Lower leg skin (tissue), 4 donors: ENCODE measurements around the gene TAOK3. TPM values are rescaled to one million over a fixed set of nuclear protein-coding genes. Genes with fewer than 3 reads are reported as not detected.

Experiments used
- DNase-seq, 2 donors: peaks; one replicate each; pipeline ENCODE4 v3.0.0-alpha.2; 2019; ENCODE audit warnings: low spot score in 2 of 2
- H3K4me3 ChIP-seq: fragments of 200-600 bp; sonication (generic); 2 replicates; pipeline ENCODE4 v1.5.1; 2017; ENCODE audit warnings: mild to moderate bottlenecking, low read depth; ENCODE audit not compliant: poor library complexity, severe bottlenecking
- CTCF ChIP-seq, 3 donors: fragments of 450-650 bp; IDR thresholded peaks; one replicate each; pipeline ENCODE4 v1.5.1; 2016; ENCODE audit warnings: antibody characterized with exemption in 3 of 3, mild to moderate bottlenecking in 3 of 3, moderate library complexity in 2 of 3
- POLR2A ChIP-seq, 2 donors: fragments of 450-650 bp; IDR thresholded peaks; one replicate each; pipeline ENCODE4 v1.6.1; 2016 to 2017; ENCODE audit warnings: antibody characterized with exemption in 2 of 2, mild to moderate bottlenecking in 1 of 2, moderate library complexity in 1 of 2
- WGBS, 2 donors: methylation state at CpG; one replicate each; pipeline ENCODE4 v1.1.5; 2018; 5-methylcytosine and 5-hydroxymethylcytosine counted together
- intact Hi-C: fragments of 100-400 bp; cut with DNase I; formaldehyde crosslinking; loops from one replicate; pipeline ENCODE4 v1.15.0; 2023; ENCODE audit warnings: low total_unique reads
- total RNA-seq, 4 donors: library from RNA; depleted of rRNA; stranded (reverse); fragments of >200 nt; gene quantifications; one replicate each; pipeline ENCODE4 v1.1.0, GENCODE V29; 2016

The TAOK3 gene
- total RNA-seq, 4 donors from 2014 or later = 15.7 to 46.6 (median 24.7) TPM

GRCh38 chr12:118391836-118392235, 19.1 kb upstream of the TAOK3 start:
- intact Hi-C loops = no loop called here
- no peak for DNase-seq
- no peak overlapping the region for H3K4me3 ChIP-seq
- WGBS, 2 donors = 91 to 94% methylated on average over 1 of the region's 1 CpG
- no peak for TF ChIP-seq CTCF (IDR thresholded peaks at IDR 0.05)

- intact Hi-C loops = no loop called here
- TF ChIP-seq POLR2A (IDR thresholded peaks at IDR 0.05) = no peak
- no peak for TF ChIP-seq CTCF (IDR thresholded peaks at IDR 0.05)
- H3K4me3 ChIP-seq = no peak overlapping the region
- 65 to 84% methylated on average over 2 of the region's 2 CpGs for WGBS, 2 donors
- no peak for DNase-seq
Measured at GRCh38 chr12:118391424-118391823, 18.7 kb upstream of the TAOK3 start.

GRCh38 chr12:118377884-118378470, 5.3 kb upstream of the TAOK3 start:
- intact Hi-C loops = no loop called here
- WGBS, 2 donors = 31 to 33% methylated on average over 8 of the region's 8 CpGs
- TF ChIP-seq POLR2A (IDR thresholded peaks at IDR 0.05) (no peak), CTCF (IDR thresholded peaks at IDR 0.05) (peak in 1 of 3 donors; percentile 85)
- H3K4me3 ChIP-seq = no peak overlapping the region
- peak; percentile 54 to 94 for DNase-seq

GRCh38 chr12:118377021-118377883, 4.5 kb upstream of the TAOK3 start:
- H3K4me3 ChIP-seq = peak overlapping the region; percentile 98
- TF ChIP-seq POLR2A (IDR thresholded peaks at IDR 0.05) (no peak), CTCF (IDR thresholded peaks at IDR 0.05) (no peak)
- DNase-seq = no peak
- intact Hi-C loops = no loop called here
- 0 to 2% methylated on average over 22 of the region's 22 CpGs for WGBS, 2 donors

GRCh38 chr12:118376089-118377020, 3.6 kb upstream of the TAOK3 start, which contains the start of gene SUDS3:
Gene SUDS3 (plus strand): TSS chr12:118376555. CDS start chr12:118376692, 137 bp downstream.
- intact Hi-C loops = no loop called here
- 1% methylated on average over 28 to 46 of the region's 102 CpGs for WGBS, 2 donors
- no peak for TF ChIP-seq POLR2A (IDR thresholded peaks at IDR 0.05)
- peak in 2 of 3 donors; percentile 43 to 99 for TF ChIP-seq CTCF (IDR thresholded peaks at IDR 0.05)
- peak within 1 kb of the TSS; percentile 98 for H3K4me3 ChIP-seq
- DNase-seq = peak; percentile 94 to 99
